GM08714 (cell line): ENCODE data around the gene NPFFR1.

Source experiments
- H3K4me3 ChIP-seq: fragments of 200-500 bp; sonication (Bioruptor generic); 2 replicates; pipeline ENCODE4 v1.5.1; 2014; ENCODE audit warnings: mild to moderate bottlenecking, low read length, inconsistent platforms
- ZNF274 ChIP-seq: IDR thresholded peaks from 2 replicates; pipeline ENCODE4 v1.6.1; 2012; ENCODE audit warnings: mild to moderate bottlenecking, low read depth, low read length

NPFFR1 gene

DNA sequence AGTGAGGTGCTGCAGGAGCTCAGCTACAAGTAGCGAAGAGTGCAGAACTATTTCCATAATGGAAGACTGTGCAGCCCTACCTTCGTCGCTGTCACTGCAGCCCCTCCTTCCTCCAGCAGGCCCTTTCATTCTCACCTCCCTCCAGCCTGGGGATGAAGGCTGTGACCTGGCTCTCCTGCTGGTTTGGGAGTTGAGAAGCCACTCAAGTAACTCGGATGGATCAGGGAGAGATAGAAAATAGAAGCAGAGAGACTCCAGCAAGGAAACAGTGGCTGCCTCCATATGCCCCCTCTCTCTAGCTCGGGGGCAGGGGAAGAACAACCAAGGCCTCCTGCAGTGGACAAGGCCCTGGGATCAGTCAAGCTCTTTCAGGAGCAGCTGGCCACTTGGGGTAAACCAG lies 37.4 kb upstream of the NPFFR1 start:
- H3K4me3 ChIP-seq: no peak overlapping the region
- no peak for TF ChIP-seq ZNF274

DNA sequence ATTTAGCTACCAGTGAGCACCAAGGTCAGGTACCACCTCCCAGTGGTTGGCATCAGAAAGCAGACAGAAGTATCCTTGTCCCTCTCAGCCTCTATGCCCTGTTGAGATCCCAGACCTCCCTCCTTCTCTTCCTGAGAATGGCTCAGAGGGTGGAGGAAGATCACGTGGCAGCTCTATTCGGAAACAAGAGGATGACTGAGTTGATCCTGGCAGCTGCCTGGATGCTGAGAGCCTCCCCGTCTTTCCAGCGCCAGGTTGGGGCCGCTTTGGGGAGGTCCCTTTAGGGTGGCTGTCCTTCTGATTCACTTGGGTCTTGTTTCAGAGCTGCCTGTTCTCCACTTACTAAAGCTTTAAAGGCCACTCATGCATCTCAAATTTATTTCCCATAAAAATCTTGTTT lies 36.9 kb upstream of the NPFFR1 start:
- TF ChIP-seq ZNF274: no peak
- no peak overlapping the region for H3K4me3 ChIP-seq

DNA sequence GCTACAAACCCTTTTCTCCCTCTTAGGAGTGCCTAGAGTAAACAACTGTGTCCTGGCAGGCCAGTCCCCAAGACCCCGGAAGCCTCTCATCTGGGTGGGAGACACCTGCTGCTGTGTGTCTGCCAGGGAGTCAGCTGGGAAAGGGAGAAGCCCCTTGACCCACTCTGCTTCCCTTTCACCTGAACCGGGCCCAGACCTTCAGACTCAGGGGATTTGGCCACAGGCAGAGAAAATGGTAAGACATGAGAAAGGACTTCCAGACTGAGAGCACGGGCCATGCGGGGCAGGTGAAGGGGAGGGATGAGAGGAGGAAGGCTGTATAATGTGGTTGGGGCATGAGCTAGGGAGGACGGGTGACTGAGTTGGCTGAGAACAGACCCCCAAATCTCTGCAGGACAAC lies 36.0 kb upstream of the NPFFR1 start:
- no peak overlapping the region for H3K4me3 ChIP-seq
- TF ChIP-seq ZNF274: no peak

DNA sequence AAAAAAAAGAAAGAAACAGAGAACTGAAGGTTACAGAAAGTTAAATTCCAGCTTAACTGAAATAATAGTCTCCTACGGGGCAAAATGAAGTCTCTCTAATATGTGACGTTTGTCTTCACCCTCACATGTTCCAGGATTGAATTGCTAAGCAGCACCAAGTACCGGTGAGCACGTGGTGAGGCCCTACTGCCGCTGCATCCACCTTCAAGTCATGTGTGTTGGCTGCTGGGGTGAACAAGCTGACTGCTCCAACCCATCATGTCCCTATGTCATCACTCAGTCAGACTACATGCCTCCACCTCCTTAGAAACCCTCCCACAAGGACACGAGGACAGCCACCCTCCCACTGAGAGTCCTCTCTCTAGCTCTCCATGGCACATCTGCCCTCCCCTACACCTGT lies 35.4 kb upstream of the NPFFR1 start:
- TF ChIP-seq ZNF274: no peak
- H3K4me3 ChIP-seq: no peak overlapping the region

DNA sequence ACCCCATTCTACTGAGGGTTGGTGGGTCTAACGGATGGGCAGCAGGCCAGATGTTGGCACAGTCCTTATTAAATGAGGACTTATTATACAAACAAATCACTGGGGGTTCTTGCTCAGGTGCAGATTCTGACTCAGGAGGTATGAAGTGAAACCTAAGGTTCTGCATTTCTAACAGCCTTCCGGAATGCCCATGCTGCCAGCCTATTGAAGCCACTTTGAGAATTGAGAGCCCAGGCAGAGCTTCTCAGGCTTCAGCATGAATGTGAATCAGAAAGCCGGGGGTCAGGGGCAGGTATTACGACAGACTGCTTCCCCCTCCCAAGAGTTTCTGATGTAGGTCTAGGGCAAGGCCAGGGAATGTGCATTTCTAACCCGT lies 34.1 kb upstream of the NPFFR1 start:
- TF ChIP-seq ZNF274: no peak
- no peak overlapping the region for H3K4me3 ChIP-seq

DNA sequence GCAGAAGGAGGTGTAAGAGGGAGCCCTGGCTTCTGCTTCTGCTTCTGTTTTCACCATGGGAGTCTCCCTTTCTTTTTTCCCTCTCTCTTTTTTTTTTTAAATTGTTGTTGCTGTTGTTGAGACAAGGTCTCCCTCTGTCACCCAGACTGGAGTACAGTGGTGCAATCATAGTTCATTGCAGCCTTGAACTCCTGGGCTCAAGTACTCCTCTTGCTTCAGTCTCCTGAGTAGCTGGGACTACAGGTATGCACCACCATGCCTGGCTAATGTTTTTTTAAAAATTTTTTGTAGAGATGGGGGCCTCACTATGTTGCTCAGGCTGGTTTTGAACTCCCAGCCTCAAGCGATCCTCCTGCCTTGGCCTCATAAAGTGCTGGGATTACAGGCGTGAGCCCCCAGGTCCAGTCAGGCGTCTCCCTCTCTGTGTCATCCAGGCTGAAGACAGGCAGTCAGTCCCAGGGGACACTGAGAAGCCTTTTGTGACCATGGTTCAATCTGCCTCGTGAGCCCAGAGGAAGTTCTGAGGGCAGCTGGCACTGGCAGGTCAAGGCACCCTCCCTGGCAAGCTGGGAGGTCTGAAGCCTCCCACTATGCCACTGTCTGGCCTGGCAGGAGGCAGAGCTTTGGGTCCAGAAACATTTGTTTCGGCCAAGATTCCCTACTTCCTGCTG lies 33.6 kb upstream of the NPFFR1 start:
- no peak for TF ChIP-seq ZNF274

DNA sequence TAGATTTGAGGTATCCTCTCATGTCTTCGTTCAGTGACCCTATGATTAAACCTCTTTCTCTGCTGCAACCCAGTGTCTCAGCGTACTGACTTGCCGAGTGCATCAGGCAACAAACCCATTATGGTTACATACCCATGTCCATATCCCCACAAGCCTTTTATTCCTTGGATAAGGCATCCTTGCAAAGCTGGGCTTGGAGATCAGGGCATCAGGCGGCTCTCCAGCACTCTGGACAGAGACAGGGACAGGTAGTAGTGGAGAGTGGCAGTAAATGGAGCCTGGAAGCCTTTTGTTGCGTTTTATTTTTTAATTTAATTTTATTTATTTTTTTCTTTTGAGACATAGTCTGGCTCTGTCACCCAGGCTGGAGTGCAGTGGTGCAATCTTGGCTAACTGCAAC lies 32.0 kb upstream of the NPFFR1 start:
- no peak overlapping the region for H3K4me3 ChIP-seq
- TF ChIP-seq ZNF274: no peak

More for the DNA sequence above, 33.6 kb upstream of the NPFFR1 start:
- no peak overlapping the region for H3K4me3 ChIP-seq

DNA sequence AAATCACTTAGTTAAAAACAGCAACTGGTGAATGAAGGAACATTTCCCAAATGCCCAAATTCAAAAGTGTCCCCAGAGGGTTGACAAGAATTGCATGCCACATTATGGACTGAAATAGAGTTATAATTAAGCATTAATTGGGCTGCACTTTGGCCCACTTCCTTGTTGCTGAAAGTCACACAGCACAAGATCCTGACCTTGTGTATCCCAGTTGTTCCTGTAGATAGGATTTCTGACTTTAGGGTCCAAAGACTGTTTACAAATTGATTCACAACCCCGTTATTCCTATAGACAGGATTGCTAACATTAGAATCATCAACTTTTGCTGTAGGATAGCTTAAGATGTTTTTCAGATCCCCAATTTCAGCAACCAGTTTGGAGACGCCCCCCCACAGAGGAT lies 31.5 kb upstream of the NPFFR1 start:
- TF ChIP-seq ZNF274: no peak
- H3K4me3 ChIP-seq: no peak overlapping the region

DNA sequence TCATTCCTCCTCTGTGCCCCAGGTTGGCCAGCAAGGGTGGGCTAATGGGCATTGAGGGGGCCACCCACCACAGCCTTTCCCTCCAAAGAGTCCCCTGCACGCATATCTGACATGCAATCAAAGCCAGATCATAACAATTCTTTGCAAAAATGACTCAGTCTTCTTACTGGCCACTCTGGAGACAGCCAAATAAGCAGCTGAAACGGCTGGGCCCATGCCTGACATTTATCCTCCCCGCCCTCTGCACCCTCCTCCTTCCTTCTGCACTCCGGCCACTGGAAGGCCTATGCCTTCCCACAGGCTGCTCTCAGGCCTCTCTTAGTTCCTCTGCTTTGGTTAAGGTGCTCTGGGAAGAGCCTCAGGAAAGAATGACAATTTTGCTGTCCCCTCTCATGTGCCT lies 29.2 kb upstream of the NPFFR1 start:
- TF ChIP-seq ZNF274: no peak
- H3K4me3 ChIP-seq: no peak overlapping the region

DNA sequence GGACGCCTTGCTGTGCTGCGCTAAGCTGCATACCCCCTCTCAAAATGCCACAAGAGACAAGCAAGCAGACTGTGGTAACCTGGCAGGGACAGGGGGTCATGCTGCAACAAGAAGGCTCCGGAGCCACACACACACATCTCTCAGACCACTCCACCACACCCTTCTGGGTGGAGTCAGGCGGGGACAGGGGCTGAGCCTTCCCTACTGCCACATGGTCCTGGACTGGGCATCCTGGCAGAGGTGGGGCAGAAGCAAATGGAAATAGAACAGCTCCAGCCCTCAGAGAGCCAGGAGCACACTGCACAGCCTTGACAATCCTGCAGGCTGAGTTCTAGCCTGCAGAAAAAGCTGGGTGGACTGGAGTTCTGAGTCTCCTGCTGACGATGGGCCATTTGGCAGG lies 28.4 kb upstream of the NPFFR1 start:
- no peak for TF ChIP-seq ZNF274
- no peak overlapping the region for H3K4me3 ChIP-seq

DNA sequence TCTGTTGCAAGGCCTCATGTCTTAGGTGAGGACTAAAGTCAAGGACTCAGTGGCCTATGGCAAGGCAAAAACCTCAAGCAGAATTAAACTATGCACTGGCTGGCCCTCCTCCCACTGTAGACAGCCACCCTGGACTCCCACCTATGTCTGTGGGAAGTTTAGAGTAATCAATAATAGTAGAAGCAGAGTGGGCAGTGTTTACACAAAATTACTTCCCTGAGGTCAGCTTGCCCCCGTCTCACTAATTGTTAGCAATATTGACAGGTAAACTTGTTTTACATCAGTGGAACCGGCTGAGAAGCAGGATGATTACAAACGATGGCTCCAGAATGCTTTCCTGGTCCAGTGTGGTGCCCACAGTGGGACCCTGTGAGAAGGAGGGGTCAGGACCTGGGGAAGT lies 27.9 kb upstream of the NPFFR1 start:
- no peak for TF ChIP-seq ZNF274
- no peak overlapping the region for H3K4me3 ChIP-seq

DNA sequence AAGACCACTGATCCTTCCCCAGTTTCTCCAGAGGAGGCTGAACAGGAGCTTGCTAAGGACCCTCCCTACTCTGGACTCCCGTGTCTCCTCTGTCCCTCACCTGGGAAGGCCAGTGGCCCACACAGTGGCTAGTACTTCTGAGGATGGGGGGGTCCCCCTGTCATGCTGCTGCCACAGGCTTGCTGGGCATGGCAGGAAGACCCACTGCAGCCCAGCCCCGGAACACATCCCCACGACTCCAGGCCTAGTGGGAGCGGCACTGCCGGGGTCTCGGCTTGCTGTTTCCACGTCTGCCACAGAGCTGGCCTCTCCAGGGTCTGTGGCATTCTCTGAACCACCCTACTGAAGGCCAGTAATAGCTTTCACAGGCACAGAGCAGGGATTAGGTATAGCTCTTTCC lies 25.9 kb upstream of the NPFFR1 start:
- H3K4me3 ChIP-seq: no peak overlapping the region
- TF ChIP-seq ZNF274: no peak

DNA sequence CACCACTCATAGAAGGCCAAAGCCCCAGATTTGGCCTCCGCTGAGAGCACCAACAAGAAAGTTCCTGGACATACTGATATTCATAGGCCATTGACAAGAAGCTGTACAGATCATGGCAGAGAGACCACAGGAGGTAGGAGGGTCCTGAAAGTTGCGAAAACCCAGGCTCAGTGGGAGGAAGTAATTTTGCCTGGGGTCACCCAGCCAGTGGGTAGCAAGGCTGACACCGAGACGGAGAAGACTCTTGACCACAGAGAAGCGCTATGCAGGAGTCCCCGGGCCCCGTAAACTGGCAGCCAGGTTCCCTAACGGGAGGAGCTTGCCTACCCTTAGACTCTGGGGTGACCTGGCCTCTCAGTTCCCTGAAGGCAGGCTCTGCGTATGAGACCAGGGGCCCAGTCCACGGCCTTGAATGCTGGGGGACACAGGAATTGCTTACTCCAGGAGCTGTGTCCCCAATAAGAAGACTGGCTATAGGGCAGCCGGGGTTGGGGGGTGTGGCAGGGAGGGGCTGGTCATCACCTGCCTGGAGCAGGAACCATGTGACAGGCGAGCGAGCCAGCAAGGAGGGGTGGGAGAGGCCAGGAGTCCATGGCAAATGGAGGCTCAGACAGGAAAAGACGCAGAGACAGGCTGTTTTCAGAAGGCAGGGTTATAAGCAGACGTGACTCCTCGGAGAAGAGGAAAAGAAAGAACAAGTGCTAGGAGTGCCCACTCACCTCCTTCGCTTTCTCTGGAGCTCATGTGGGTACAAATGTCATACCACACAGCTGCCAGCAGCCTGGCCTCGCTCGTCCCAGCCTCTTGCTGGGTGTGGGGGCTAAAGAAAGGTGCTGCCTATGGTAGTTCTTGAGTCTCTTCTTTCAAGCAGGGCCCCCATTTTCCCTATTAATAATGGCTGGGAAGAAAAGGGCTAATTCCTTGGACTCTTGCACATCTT lies 24.6 kb upstream of the NPFFR1 start:
- no peak for TF ChIP-seq ZNF274
- H3K4me3 ChIP-seq: no peak overlapping the region

DNA sequence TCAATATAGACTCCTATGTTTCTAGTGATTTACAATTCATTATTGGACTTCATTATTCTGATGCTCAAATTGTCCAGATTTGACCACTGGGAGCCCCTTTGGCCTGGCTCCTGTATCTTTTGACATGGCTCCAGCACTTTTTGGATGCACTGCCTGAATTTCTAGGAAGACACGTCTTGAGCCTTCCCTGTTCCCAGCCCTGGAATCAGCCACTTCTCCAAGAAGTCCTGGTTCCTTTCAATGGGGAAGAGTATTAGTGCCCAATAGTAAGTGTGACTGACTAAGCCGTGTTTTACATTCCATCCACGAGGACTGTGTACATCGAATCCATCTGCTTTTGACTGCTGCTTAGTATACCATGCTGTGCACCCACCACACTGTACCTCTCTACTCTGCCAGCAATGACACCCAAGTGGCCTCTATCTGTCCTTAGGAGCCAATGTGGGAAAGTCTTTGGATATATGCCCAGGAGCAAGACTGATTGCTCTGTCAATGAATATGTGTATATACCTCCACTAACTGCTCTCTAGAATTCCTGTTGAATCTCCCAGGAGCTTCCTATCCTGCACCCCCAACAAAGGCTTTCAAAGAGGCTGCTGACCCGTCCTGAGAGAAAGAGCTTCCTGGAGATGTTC lies 23.2 kb upstream of the NPFFR1 start:
- TF ChIP-seq ZNF274: no peak
- no peak overlapping the region for H3K4me3 ChIP-seq

DNA sequence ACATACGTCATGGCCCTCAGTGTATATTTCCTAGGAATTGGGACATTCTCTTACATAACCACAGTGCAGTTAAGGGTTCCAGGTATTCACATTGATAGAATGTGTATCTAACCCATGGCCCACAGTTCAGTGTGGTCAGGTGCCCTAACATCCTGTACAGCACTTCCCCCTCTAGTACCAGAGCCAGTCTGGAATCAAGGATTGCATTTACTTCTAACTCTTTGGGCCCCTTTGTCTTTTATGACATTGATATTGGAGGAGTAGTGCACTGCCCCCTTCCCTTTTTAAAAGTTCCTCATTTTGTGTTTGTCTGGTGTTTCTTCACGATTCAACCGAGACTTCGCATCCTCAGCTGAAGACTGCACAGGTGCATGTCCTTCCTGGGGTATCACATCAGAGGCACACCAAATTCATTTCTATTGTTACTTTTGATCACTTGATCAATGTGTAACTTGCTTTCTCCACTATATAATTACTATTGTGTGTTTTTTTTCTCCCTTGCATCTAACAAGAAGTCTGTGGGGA lies 22.4 kb upstream of the NPFFR1 start:
- H3K4me3 ChIP-seq: no peak overlapping the region
- no peak for TF ChIP-seq ZNF274
